Aorta (tissue), 5 donors: ENCODE results near the gene SGMS2. TPM values are rescaled to one million over a fixed set of nuclear protein-coding genes. Genes with fewer than 3 reads are reported as not detected.
"Not testable (repeated sequence)": the region's sequence is repeated elsewhere in the genome, so short reads cannot be mapped to it uniquely, and the experiment has no call there.

Experiments used
- ATAC-seq: fragments of 200-7000 bp; cut with Tn5 transposase; one replicate; pipeline ENCODE4 v1.9.1; 2022; ENCODE audit warnings: moderate library complexity; ENCODE audit not compliant: low FRiP score
- DNase-seq, 2 donors: peaks; one replicate each; pipeline ENCODE4 v3.0.0-alpha.2; 2020
- H3K27ac ChIP-seq, 2 donors: one replicate each; pipeline ENCODE4 v1.5.1; 2013; ENCODE audit warnings: low read length in 2 of 2, mild to moderate bottlenecking in 2 of 2, moderate library complexity in 2 of 2, control low read depth in 1 of 2, inconsistent platforms in 1 of 2, low read depth in 1 of 2
- H3K27me3 ChIP-seq, 2 donors: one replicate each; pipeline ENCODE4 v1.6.1; 2013; ENCODE audit warnings: control low read depth in 1 of 2, low read length in 1 of 2, mild to moderate bottlenecking in 1 of 2, moderate library complexity in 1 of 2; ENCODE audit not compliant: insufficient read depth in 2 of 2, control insufficient read depth in 1 of 2
- H3K36me3 ChIP-seq, 2 donors: one replicate each; pipeline ENCODE4 v1.6.1; 2013; ENCODE audit warnings: control low read depth in 1 of 2, low read length in 1 of 2, mild to moderate bottlenecking in 1 of 2; ENCODE audit not compliant: insufficient read depth in 2 of 2, control insufficient read depth in 1 of 2
- H3K4me1 ChIP-seq, 2 donors: one replicate each; pipeline ENCODE4 v1.6.1; 2013; ENCODE audit warnings: low read length in 2 of 2, control low read depth in 1 of 2, mild to moderate bottlenecking in 1 of 2, moderate library complexity in 1 of 2; ENCODE audit not compliant: insufficient read depth in 2 of 2, control insufficient read depth in 1 of 2
- H3K4me3 ChIP-seq, 2 donors: one replicate each; pipeline ENCODE4 v1.5.1; 2013; ENCODE audit warnings: low read length in 2 of 2, control low read depth in 1 of 2, mild to moderate bottlenecking in 1 of 2
- H3K9me3 ChIP-seq: one replicate; pipeline ENCODE4 v1.6.1; 2013; ENCODE audit warnings: mild to moderate bottlenecking, low read length; ENCODE audit not compliant: control insufficient read depth
- WGBS, 2 donors: extraction: QIAGEN DNeasy Blood & Tissue Kit; methylation state at CpG; one replicate each; pipeline ENCODE4 v1.1.7; 2013; 5-methylcytosine and 5-hydroxymethylcytosine counted together
- intact Hi-C, 2 donors: fragments of 100-400 bp; cut with DNase I; formaldehyde crosslinking; loops; one replicate each; pipeline versions ENCODE4 v1.14.2 to v1.15.0; 2022
- polyA plus RNA-seq, 2 donors: library from polyadenylated mRNA; stranded (reverse); fragments of 200-250 nt; gene quantifications; one replicate each; pipeline ENCODE4 v1.2.3, GENCODE V29; 2013
- total RNA-seq, 2 donors: library from RNA; stranded (reverse); fragmentation: NEBNext Ultra II Directional; extraction: Animal tissue kit (Norgen Biotek cat#: 25700); gene quantifications; one replicate each; pipeline ENCODE4 v1.2.1, GENCODE V29; 2021
- donor health status: healthy with polysubstance abuse.
- donor health status: Bipolar disorder and iron deficiency.
- donor health status: DM: no; HTN: no; CAD: no.
- donor health status: DM: no; HTN: no; CAD: no.
- donor health status: DM: yes; HTN: yes; CAD: no.

The SGMS2 gene
- total and polyA plus RNA-seq, 4 donors: 4.3 to 50.2 (median 24.5) TPM

GRCh38 chr4:107902715-107903114 lies 78.0 kb downstream of the SGMS2 start:
- intact Hi-C loops: no loop called here
- no peaks in the 10 kb centered on the region for H3K9me3 ChIP-seq
- peaks cover 0 to 1% of the 10 kb centered on the region in 2 donors for H3K4me1 ChIP-seq
- H3K27me3 ChIP-seq: no peaks in the 10 kb centered on the region
- DNase-seq (no peak), ATAC-seq (no peak)
- 91 to 96% methylated on average over 2 of the region's 2 CpGs for WGBS, 2 donors
- H3K36me3 ChIP-seq: peaks cover 0 to 2% of the 10 kb centered on the region in 2 donors
- H3K27ac ChIP-seq: no peak overlapping the region
- no peak overlapping the region for H3K4me3 ChIP-seq

GRCh38 chr4:107905082-107905481 lies 80.3 kb downstream of the SGMS2 start:
- H3K36me3 ChIP-seq, H3K27me3 ChIP-seq, H3K27ac ChIP-seq, DNase-seq, ATAC-seq, H3K9me3 ChIP-seq, H3K4me1 ChIP-seq, H3K4me3 ChIP-seq, intact Hi-C loops: not testable (repeated sequence)
- WGBS, 2 donors: 97 to 99% methylated on average over 3 of the region's 3 CpGs

GRCh38 chr4:107906458-107907100 lies 81.8 kb downstream of the SGMS2 start:
- intact Hi-C loops: no loop called here
- Histone ChIP-seq H3K4me3 (no peak overlapping the region), H3K27ac (no peak overlapping the region), H3K27me3 (no peaks in the 10 kb centered on the region), H3K36me3 (peaks cover 4% of the 10 kb centered on the region in 2 donors), H3K9me3 (no peaks in the 10 kb centered on the region), H3K4me1 (peaks cover 0 to 1% of the 10 kb centered on the region in 2 donors)
- DNase-seq: no peak
- no peak for ATAC-seq
- WGBS, 2 donors: 93 to 95% methylated on average over 4 of the region's 4 CpGs

- WGBS, 2 donors: 93 to 94% methylated on average over 7 of the region's 7 CpGs
- no peaks in the 10 kb centered on the region for H3K9me3 ChIP-seq
- DNase-seq: no peak
- no peaks in the 10 kb centered on the region for H3K27me3 ChIP-seq
- intact Hi-C loops: no loop called here
- no peaks in the 10 kb centered on the region for H3K4me1 ChIP-seq
- no peak overlapping the region for H3K27ac ChIP-seq
- H3K4me3 ChIP-seq: no peak overlapping the region
- ATAC-seq: no peak
- H3K36me3 ChIP-seq: peaks cover 2 to 4% of the 10 kb centered on the region in 2 donors
Measured at GRCh38 chr4:107908377-107908776, 83.6 kb downstream of the SGMS2 start.

GRCh38 chr4:107913283-107913899 lies 88.7 kb downstream of the SGMS2 start:
- Histone ChIP-seq H3K27me3 (no peaks in the 10 kb centered on the region), H3K27ac (no peak overlapping the region), H3K4me1 (no peaks in the 10 kb centered on the region), H3K36me3 (peaks cover 2 to 7% of the 10 kb centered on the region in 2 donors), H3K4me3 (no peak overlapping the region), H3K9me3 (no peaks in the 10 kb centered on the region)
- WGBS, 2 donors: 13 to 19% methylated on average over 2 of the region's 2 CpGs
- ATAC-seq (peak; percentile 87), DNase-seq (no peak)
- intact Hi-C loops: loop anchor here (1.0 to 5.0 kb wide), 3 partner anchors 86 to 157 kb away; no protein-coding TSS in a partner anchor

GRCh38 chr4:107915220-107915619 lies 90.5 kb downstream of the SGMS2 start:
- Histone ChIP-seq H3K9me3 (peaks cover 1% of the 10 kb centered on the region), H3K4me1 (no peaks in the 10 kb centered on the region), H3K27me3 (no peaks in the 10 kb centered on the region), H3K4me3 (no peak overlapping the region), H3K36me3 (peaks cover 0 to 7% of the 10 kb centered on the region in 2 donors), H3K27ac (no peak overlapping the region)
- ATAC-seq: no peak
- intact Hi-C loops: no loop called here
- WGBS, 2 donors: 92 to 95% methylated on average over 1 of the region's 1 CpG
- no peak for DNase-seq

- intact Hi-C loops: no loop called here
- no peak for ATAC-seq
- H3K9me3 ChIP-seq: peaks cover 3% of the 10 kb centered on the region
Measured at GRCh38 chr4:107916623-107917022, 91.9 kb downstream of the SGMS2 start.

GRCh38 chr4:107917500-107917899 lies 92.8 kb downstream of the SGMS2 start:
- H3K4me1 ChIP-seq: no peaks in the 10 kb centered on the region
- H3K9me3 ChIP-seq: peaks cover 3% of the 10 kb centered on the region
- no peak overlapping the region for H3K4me3 ChIP-seq
- no peak for DNase-seq
- no peak for ATAC-seq
- 96 to 98% methylated on average over 2 of the region's 2 CpGs for WGBS, 2 donors
- H3K27ac ChIP-seq: no peak overlapping the region
- intact Hi-C loops: no loop called here
- peaks cover 0 to 3% of the 10 kb centered on the region in 2 donors for H3K36me3 ChIP-seq
- H3K27me3 ChIP-seq: no peaks in the 10 kb centered on the region

More at GRCh38 chr4:107916623-107917022, 91.9 kb downstream of the SGMS2 start:
- H3K27me3 ChIP-seq: no peaks in the 10 kb centered on the region
- DNase-seq: no peak
- H3K4me1 ChIP-seq: no peaks in the 10 kb centered on the region
- no peak overlapping the region for H3K4me3 ChIP-seq
- H3K36me3 ChIP-seq: peaks cover 0 to 3% of the 10 kb centered on the region in 2 donors
- no peak overlapping the region for H3K27ac ChIP-seq
